Neuron (in vitro differentiated cells): ENCODE measurements around the gene TPM3.
"Not testable (repeated sequence)": the region's sequence is repeated elsewhere in the genome, so short reads cannot be mapped to it uniquely, and the experiment has no call there.

ENCODE experiments used
- H2AFZ ChIP-seq: one replicate; pipeline ENCODE4 v1.6.1; 2013; ENCODE audit warnings: low read depth, mild to moderate bottlenecking, inconsistent platforms, low read length, moderate library complexity
- H3K27me3 ChIP-seq: one replicate; pipeline ENCODE4 v1.6.1; 2013; ENCODE audit warnings: low read length; ENCODE audit not compliant: insufficient read depth
- H3K36me3 ChIP-seq: one replicate; pipeline ENCODE4 v1.6.1; 2013; ENCODE audit warnings: low read length; ENCODE audit not compliant: insufficient read depth
- H3K4me1 ChIP-seq: one replicate; pipeline ENCODE4 v1.6.1; 2013; ENCODE audit warnings: low read length; ENCODE audit not compliant: insufficient read depth
- H3K4me3 ChIP-seq: 2 replicates; pipeline ENCODE4 v1.5.1; 2013; ENCODE audit warnings: mild to moderate bottlenecking, low read length, moderate library complexity
- H3K9me3 ChIP-seq: one replicate; pipeline ENCODE4 v1.6.1; 2013; ENCODE audit warnings: low read length

The TPM3 gene

DNA sequence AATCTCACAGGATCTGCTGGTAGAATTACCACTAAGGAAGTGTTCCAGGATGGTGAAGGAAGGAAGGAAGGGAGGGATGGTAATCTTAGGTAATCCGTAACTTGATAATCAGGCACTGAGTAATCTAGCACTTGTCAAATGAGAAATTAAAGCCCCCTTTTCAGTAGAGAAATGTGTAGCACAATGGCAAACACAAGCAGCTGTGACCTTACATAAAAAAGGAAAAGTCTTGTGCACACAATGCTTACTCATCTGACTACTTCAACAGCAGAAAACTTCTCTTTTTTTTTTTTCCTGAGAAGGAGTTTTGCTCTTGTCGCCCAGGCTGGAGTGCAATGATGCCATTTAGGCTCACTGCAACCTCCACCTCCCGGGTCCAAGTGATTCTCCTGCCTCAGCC lies 43.1 kb downstream of the TPM3 start:
- H3K36me3 ChIP-seq, result no peaks in the 10 kb centered on the region
- no peaks in the 10 kb centered on the region for H3K27me3 ChIP-seq
- no peak overlapping the region for H3K4me3 ChIP-seq
- H3K9me3 ChIP-seq, result no peaks in the 10 kb centered on the region
- H2AFZ ChIP-seq, result no peak overlapping the region
- no peaks in the 10 kb centered on the region for H3K4me1 ChIP-seq

DNA sequence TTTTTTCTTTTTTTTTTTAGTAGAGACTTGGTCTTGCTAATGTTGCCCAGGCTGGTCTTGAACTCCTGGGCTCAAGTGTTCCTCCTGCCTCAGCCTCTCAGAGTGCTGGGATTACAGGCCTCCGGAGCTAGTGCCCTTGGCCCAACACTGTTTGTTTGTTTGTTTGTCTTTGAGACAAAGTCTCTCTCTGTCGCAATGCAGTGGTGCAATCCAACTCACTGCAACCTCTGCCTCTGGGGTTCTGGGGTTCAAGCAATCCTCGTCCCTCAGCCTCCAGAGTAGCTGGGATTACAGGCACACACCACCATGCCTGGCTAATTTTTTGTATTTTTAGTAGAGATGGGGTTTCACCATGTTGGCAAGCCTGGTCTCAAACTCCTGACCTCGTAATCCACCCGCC lies 44.4 kb downstream of the TPM3 start:
- not testable (repeated sequence) for H3K4me3 ChIP-seq, H2AFZ ChIP-seq, H3K27me3 ChIP-seq, H3K36me3 ChIP-seq, H3K9me3 ChIP-seq, H3K4me1 ChIP-seq

DNA sequence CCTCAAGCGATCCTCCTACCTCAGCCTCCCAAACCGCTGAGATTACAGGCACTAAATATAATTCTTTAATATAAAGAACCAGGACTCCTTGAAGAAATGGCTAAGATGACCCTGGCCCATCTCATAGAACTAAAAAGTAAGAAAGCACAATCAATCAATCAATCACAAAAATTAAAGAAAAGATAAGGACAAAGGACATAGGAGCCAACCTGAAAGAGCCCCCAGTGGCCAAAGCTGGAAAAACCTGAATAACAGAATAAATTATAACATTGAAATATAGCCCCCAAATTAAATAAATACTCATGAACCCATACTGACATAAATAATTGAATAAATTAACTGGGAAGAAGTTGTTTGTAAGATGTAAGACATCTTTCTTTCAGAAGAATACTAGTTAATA lies 45.9 kb downstream of the TPM3 start:
- Histone ChIP-seq H3K9me3 (no peaks in the 10 kb centered on the region), H3K27me3 (no peaks in the 10 kb centered on the region), H3K36me3 (no peaks in the 10 kb centered on the region)

DNA sequence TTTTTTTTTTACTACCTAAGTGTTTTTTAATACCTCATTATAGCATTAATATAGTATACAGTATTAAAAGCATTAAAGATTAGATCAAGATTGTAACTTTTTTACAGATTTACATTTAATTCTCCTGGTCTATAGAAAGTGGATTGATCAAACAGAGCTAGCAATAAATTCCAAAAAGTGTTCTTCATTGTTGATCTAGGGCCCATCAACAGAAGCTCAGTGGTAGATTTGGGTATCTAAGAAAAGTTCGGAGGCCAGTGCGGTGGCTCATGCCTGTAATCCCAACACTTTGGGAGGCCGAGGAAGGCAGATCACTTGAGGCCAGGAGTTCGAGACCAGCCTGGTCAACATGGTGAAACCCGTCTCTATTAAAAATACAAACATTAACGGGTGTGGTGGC lies 49.5 kb downstream of the TPM3 start:
- Histone ChIP-seq H2AFZ (no peak overlapping the region), H3K4me3 (no peak overlapping the region), H3K4me1 (no peaks in the 10 kb centered on the region), H3K36me3 (no peaks in the 10 kb centered on the region), H3K9me3 (no peaks in the 10 kb centered on the region), H3K27me3 (no peaks in the 10 kb centered on the region)

More for the DNA sequence above, 45.9 kb downstream of the TPM3 start:
- Histone ChIP-seq H3K4me3 (no peak overlapping the region), H3K4me1 (no peaks in the 10 kb centered on the region), H2AFZ (no peak overlapping the region)

DNA sequence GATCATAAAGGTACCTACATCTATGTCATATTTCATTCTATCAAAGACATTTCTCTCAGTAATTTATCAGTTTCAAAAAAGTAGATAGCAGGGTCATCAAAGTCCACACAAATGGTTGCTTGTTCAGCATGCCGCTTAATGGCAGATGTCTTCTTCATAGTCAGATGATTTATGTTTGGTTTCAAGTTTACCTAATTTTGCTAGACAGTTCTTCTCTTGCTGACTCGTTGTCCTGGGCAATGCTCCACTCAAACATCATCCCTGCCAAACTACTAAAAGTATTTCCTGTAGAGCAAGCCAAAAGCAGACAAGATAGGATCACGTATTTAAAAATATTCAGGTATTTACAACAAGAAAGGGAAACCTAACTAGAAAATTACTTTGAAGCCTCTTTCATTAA lies 50.7 kb downstream of the TPM3 start:
- H3K4me1 ChIP-seq, result no peaks in the 10 kb centered on the region
- no peaks in the 10 kb centered on the region for H3K36me3 ChIP-seq
- no peaks in the 10 kb centered on the region for H3K27me3 ChIP-seq
- H3K9me3 ChIP-seq, result no peaks in the 10 kb centered on the region
- H2AFZ ChIP-seq, result no peak overlapping the region
- H3K4me3 ChIP-seq, result no peak overlapping the region

DNA sequence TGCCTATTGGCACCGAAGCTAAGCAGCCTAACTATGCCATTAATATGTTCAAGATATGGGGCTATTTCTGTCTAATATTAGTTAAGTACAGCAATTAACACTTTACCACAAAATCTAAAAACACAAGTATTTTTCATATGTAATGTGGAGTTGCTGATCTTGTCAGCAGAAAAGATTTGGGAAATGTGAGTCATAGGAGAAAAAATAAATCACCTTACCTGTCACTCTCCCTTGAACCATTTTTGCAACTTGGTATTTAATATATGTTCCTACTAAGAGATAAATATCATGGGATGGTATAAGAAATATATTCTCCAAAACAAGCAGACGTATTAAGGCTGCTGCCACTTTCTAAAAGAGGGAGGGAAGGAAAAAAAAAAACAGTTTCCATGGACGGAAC lies 54.0 kb downstream of the TPM3 start:
- Histone ChIP-seq H3K4me1 (no peaks in the 10 kb centered on the region), H3K9me3 (no peaks in the 10 kb centered on the region), H3K36me3 (no peaks in the 10 kb centered on the region), H3K27me3 (no peaks in the 10 kb centered on the region), H3K4me3 (no peak overlapping the region), H2AFZ (no peak overlapping the region)

DNA sequence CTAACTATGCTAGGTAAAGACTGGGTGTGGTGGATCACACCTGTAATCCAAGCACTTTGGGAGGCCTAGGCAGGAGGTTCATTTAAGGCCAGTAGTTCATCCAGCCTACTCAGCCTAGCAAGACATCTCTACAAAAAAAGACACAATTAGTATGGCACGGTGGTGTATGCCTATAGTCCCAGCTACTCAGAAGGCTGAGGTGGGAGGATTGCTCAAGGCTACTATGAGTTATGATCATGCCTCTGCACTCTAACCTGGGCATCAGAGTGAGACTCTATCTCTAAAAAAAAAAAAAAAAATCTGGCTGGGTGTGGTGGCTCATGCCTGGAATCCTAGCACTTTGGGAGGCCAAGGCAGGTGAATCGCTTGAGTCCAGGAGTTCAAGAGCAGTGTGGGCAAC lies 58.6 kb downstream of the TPM3 start:
- no peaks in the 10 kb centered on the region for H3K9me3 ChIP-seq
- H3K4me3 ChIP-seq, result no peak overlapping the region
- no peaks in the 10 kb centered on the region for H3K27me3 ChIP-seq
- no peaks in the 10 kb centered on the region for H3K36me3 ChIP-seq
- H2AFZ ChIP-seq, result no peak overlapping the region
- no peaks in the 10 kb centered on the region for H3K4me1 ChIP-seq

DNA sequence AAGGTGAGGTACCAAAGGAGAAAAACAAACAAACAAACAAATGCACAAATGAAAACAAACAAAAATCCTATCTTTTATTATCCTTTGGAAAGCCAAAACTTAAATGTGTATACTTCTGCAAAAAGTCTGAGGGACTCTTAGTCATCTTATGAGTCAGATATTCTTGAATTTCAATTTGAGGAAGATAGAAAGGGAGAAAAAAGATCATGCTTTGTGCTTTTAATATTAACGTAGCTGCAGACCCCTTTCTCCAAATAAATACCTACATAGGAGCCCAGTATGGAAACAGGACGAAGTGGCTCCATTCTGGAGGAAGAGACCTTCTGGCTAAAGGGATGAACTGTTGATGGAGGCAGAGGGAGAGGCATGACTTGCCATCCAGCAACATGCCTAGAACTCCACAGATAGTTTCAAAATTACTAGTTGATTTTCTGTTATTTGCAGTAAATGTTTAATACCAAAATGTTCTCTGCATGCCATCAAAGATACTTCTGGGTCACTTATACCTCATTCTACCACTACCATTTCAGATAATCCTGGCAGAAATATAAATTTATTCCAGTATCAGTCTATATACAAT lies 62.4 kb downstream of the TPM3 start:
- H3K27me3 ChIP-seq, result no peaks in the 10 kb centered on the region
- no peak overlapping the region for H2AFZ ChIP-seq
- no peaks in the 10 kb centered on the region for H3K9me3 ChIP-seq
- no peaks in the 10 kb centered on the region for H3K36me3 ChIP-seq
- no peaks in the 10 kb centered on the region for H3K4me1 ChIP-seq
- no peak overlapping the region for H3K4me3 ChIP-seq

DNA sequence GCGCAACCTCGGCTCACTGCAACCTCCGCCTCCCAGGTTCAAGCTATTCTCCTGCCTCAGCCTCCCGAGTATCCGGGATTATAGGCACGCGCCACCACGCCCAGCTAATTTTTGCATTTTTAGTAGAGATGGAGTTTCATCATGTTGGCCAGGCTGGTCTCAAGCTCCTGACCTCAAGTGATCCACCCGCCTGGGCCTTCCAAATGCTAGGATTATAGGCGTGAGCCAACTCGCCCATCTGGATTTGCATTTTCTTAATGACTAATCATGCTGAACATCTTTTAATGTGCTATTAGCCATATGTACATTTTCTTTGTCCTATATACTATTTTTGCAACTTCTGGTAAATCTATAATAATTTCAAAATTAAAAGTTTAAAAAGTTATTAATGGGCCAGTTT lies 68.7 kb downstream of the TPM3 start:
- not testable (repeated sequence) for H3K4me3 ChIP-seq, H2AFZ ChIP-seq, H3K36me3 ChIP-seq, H3K4me1 ChIP-seq, H3K9me3 ChIP-seq, H3K27me3 ChIP-seq

DNA sequence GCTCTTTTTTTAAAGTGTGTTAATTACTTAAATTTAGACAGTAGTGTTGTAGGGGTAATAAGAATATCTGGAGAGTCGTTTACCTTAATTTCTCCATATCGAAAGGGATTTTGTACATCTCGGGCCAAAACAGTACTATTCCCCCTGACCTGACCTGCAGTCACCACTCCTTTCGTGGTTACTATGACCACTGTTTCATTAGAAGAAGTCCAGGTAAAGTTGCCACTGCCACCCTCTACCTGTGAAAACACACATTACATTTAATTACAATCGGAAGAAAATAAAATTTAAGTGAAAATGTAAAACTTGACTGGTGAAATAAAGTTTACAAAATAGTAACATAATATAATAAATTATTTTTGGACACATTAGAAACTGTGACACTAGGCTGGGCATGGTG lies 74.3 kb downstream of the TPM3 start:
- no peaks in the 10 kb centered on the region for H3K36me3 ChIP-seq
- no peak overlapping the region for H3K4me3 ChIP-seq

DNA sequence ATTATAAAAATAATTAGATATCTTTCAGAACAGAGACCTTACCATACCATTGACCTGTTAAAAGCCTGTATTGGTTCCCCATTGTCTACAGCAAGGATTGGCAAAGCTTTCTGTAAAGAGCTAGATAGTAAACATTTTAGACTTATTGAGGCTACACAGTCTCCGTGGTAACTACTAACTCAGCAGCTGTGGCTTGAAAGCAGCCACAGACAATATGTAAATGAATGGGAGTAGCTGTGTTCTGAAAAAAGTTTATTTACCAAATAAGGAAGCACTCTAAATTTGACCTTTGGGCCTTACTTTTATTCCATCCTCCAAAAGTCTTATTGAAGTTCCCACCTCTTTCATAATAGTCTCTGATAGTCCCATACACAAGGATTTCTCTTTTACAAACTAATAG lies 76.7 kb downstream of the TPM3 start:
- no peaks in the 10 kb centered on the region for H3K36me3 ChIP-seq
- no peak overlapping the region for H3K4me3 ChIP-seq
- no peak overlapping the region for H2AFZ ChIP-seq
- H3K4me1 ChIP-seq, result peaks cover 4% of the 10 kb centered on the region
- no peaks in the 10 kb centered on the region for H3K27me3 ChIP-seq
- H3K9me3 ChIP-seq, result no peaks in the 10 kb centered on the region

More for the DNA sequence above, 74.3 kb downstream of the TPM3 start:
- Histone ChIP-seq H3K27me3 (no peaks in the 10 kb centered on the region), H3K4me1 (peaks cover 4% of the 10 kb centered on the region), H3K9me3 (no peaks in the 10 kb centered on the region), H2AFZ (no peak overlapping the region)
